Right lobe of liver (tissue), 4 donors: Measurements from ENCODE around the gene CDH23.

ENCODE experiments used
- POLR2A ChIP-seq: fragments of 450-650 bp; IDR thresholded peaks from one replicate; pipeline ENCODE4 v1.6.1; 2017; ENCODE audit warnings: antibody characterized with exemption, mild to moderate bottlenecking
- TF ChIP-seq, protein P1 (sequence below), 4 donors: fragments of 200-600 bp in 3 of 4; fragments of 450-650 bp in 1 of 4; IDR thresholded peaks; one replicate each; pipeline versions ENCODE4 v1.5.1 to v1.8.0; 2016 to 2022; ENCODE audit warnings: antibody characterized with exemption in 4 of 4, mild to moderate bottlenecking in 2 of 4
- donor health status: DM: no; HTN: no; CAD: no.
- donor health status: DM: no; HTN: no; CAD: no.
- donor health status: DM: no; HTN: yes; CAD: no.

DNA sequence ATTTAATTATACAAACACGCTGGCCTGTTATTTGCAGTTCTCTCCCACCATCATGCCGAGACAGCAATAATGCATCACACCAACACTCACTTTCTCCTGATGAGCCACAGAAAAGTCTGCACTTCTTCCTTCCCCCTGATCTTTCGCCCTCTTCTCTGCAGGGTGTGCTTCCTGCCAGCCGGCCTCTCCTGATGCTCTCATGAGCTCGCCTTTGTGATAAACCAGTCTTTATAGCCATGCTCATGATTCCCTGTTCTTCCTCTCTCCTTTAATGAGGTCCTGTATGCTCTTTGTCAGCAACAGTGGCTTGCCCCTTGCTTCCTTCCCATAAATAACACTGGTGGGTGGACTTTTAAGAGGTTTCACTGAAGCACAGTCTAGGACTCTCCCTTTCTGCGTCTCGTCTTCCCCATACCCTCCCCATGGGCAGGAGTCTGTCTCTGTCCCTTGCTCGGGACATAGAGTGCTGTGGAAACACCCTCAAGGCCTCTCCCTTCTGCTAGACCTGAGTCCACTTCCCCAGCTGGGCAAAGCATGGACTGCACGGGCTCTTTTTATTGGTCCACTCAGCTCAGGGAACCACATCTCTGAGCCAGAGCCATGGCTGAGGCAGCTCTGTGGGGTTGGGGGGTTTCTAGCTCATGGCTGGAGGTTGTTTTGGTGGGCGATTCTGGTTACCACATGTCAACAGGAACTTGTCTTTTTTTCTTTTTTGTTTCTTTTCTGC, 189.0 kb downstream of the CDH23 start:
- TF ChIP-seq, protein P1, sequence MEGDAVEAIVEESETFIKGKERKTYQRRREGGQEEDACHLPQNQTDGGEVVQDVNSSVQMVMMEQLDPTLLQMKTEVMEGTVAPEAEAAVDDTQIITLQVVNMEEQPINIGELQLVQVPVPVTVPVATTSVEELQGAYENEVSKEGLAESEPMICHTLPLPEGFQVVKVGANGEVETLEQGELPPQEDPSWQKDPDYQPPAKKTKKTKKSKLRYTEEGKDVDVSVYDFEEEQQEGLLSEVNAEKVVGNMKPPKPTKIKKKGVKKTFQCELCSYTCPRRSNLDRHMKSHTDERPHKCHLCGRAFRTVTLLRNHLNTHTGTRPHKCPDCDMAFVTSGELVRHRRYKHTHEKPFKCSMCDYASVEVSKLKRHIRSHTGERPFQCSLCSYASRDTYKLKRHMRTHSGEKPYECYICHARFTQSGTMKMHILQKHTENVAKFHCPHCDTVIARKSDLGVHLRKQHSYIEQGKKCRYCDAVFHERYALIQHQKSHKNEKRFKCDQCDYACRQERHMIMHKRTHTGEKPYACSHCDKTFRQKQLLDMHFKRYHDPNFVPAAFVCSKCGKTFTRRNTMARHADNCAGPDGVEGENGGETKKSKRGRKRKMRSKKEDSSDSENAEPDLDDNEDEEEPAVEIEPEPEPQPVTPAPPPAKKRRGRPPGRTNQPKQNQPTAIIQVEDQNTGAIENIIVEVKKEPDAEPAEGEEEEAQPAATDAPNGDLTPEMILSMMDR (IDR thresholded peaks at IDR 0.05) = no peak
- no peak for TF ChIP-seq POLR2A
